ENCODE data around the gene GPRIN3.

GRCh38 chr4:89259301-89260028 is 48.1 kb downstream of the GPRIN3 start:
- no peak for TF ChIP-seq EZH2phosphoT487 (IDR thresholded peaks at IDR 0.05; ENCODE audit: insufficient read depth, low read depth)
- no peak for TF ChIP-seq EZH2 (IDR thresholded peaks at IDR 0.05; ENCODE audit: insufficient read depth, poor library complexity, severe bottlenecking)

Data from GM23248 (cell line).